HCT116 (cell line): ENCODE data around the gene MAT2B. TPM values are rescaled to one million over a fixed set of nuclear protein-coding genes. Genes with fewer than 3 reads are reported as not detected.

Experiments
- ATAC-seq: fragments of 200-7000 bp; cut with Tn5 transposase; 2 replicates; pipeline ENCODE4 v1.9.1; 2020; ENCODE audit warnings: mild to moderate bottlenecking, moderate library complexity
- BruUV-seq: library from RNA; stranded (reverse); fragments of 400-500 nt; replicated peaks from 2 replicates; lab custom pipeline; 2021; lab: Mats Ljungman, UMichigan
- CTCF ChIA-PET: fragments of 300-600 bp; sonication (Branson Sonifier 250); formaldehyde crosslinking; loops from one replicate; lab custom pipeline; 2021; ENCODE audit warnings: antibody characterized with exemption; lab: Charles Lee
- POLR2A ChIA-PET: fragments of 300-600, 350-600 bp; sonication (Branson Sonifier 250); formaldehyde crosslinking; loops from one replicate; lab custom pipeline; 2021; ENCODE audit warnings: antibody characterized with exemption; lab: Charles Lee
- RAD21 ChIA-PET, 2 experiments: fragments of 300-600 bp; sonication (Branson Sonifier 250); formaldehyde crosslinking; loops; one replicate each; lab custom pipeline; 2023; ENCODE audit warnings: low total read pairs in 2 of 2; ENCODE audit not compliant: uncharacterized antibody in 2 of 2, unreplicated experiment in 2 of 2, low non-redundant PET in 1 of 2; lab: Charles Lee
- DNase-seq: peaks from one replicate; pipeline ENCODE4 v3.0.0-alpha.2; 2010; ENCODE audit warnings: low read depth, low spot score
- H2AFZ ChIP-seq: fragments of 200-600 bp; shearing (Covaris generic), sonication (generic); 2 replicates; pipeline ENCODE4 v1.6.1; 2017; ENCODE audit warnings: low read depth, mixed run types, mixed read lengths, antibody characterized with exemption, low read length; ENCODE audit not compliant: poor library complexity, severe bottlenecking
- H3K27ac ChIP-seq: 2 replicates; pipeline ENCODE4 v1.5.1; 2012; ENCODE audit warnings: low read depth, low read length
- H3K27me3 ChIP-seq: fragments of 200-600 bp; sonication (generic); 2 replicates; pipeline ENCODE4 v1.6.1; 2016; ENCODE audit warnings: mixed run types, low read length, mixed read lengths; ENCODE audit not compliant: insufficient read depth
- H3K36me3 ChIP-seq, 2 experiments: fragments of 200-500 bp in 1 of 2; fragments of 200-600 bp in 1 of 2; sonication (Bioruptor generic) in 1 of 2; sonication (generic) in 1 of 2; 2 replicates each; pipeline versions ENCODE4 v1.5.1 to v1.6.1; 2014 to 2016; ENCODE audit warnings: low read length in 2 of 2, inconsistent platforms in 1 of 2, mixed read lengths in 1 of 2, mixed run types in 1 of 2; ENCODE audit not compliant: insufficient read depth in 2 of 2, control insufficient read depth in 1 of 2
- H3K4me1 ChIP-seq, 2 experiments: fragments of 200-600 bp in 1 of 2; sonication (generic) in 1 of 2; 2 replicates each; pipeline versions ENCODE4 v1.5.1 to v1.6.1; 2012 to 2017; ENCODE audit warnings: low read length in 2 of 2, inconsistent platforms in 1 of 2, mild to moderate bottlenecking in 1 of 2, mixed read lengths in 1 of 2, mixed run types in 1 of 2, moderate library complexity in 1 of 2; ENCODE audit not compliant: insufficient read depth in 2 of 2, control insufficient read depth in 1 of 2
- H3K4me2 ChIP-seq: fragments of 200-600 bp; sonication (generic); 2 replicates; pipeline ENCODE4 v1.6.1; 2017; ENCODE audit warnings: mixed run types, low read length, mixed read lengths
- H3K4me3 ChIP-seq, 2 experiments: fragments of 200-600 bp in 1 of 2; sonication (generic) in 1 of 2; replicated peaks in 1 of 2; 2 replicates each; pipeline ENCODE4 v1.5.1; 2011 to 2016; ENCODE audit warnings: low read length in 2 of 2, control low read depth in 1 of 2, low read depth in 1 of 2, mild to moderate bottlenecking in 1 of 2, mixed read lengths in 1 of 2, mixed run types in 1 of 2
- H3K79me2 ChIP-seq: fragments of 200-600 bp; sonication (generic); 2 replicates; pipeline ENCODE4 v1.6.1; 2017; ENCODE audit warnings: mild to moderate bottlenecking, mixed run types, low read length, moderate library complexity, mixed read lengths; ENCODE audit not compliant: insufficient read depth
- H3K9ac ChIP-seq: fragments of 200-600 bp; sonication (generic); 2 replicates; pipeline ENCODE4 v1.6.1; 2016; ENCODE audit warnings: low read length, mixed read lengths
- H3K9me2 ChIP-seq: fragments of 200-600 bp; sonication (generic), shearing (Covaris generic); 2 replicates; pipeline ENCODE4 v1.6.1; 2017; ENCODE audit warnings: mixed run types, mild to moderate bottlenecking, moderate library complexity; ENCODE audit not compliant: insufficient read depth
- H3K9me3 ChIP-seq, 2 experiments: fragments of 200-500 bp in 1 of 2; fragments of 200-600 bp in 1 of 2; sonication (Bioruptor generic) in 1 of 2; sonication (generic) in 1 of 2; 2 replicates each; pipeline ENCODE4 v1.6.1; 2014 to 2017; ENCODE audit warnings: low read length in 2 of 2, mixed read lengths in 2 of 2, inconsistent platforms in 1 of 2, low read depth in 1 of 2, mild to moderate bottlenecking in 1 of 2, mixed run types in 1 of 2, moderate library complexity in 1 of 2; ENCODE audit not compliant: control insufficient read depth in 1 of 2, insufficient read depth in 1 of 2
- H4K20me1 ChIP-seq: fragments of 200-600 bp; sonication (generic), shearing (Covaris generic); 2 replicates; pipeline ENCODE4 v1.6.1; 2017; ENCODE audit warnings: mixed run types, mild to moderate bottlenecking, moderate library complexity; ENCODE audit not compliant: insufficient read depth
- EGR1 ChIP-seq: IDR thresholded peaks from 2 replicates; pipeline ENCODE4 v1.6.1; 2012; ENCODE audit warnings: low read depth
- POLR2A ChIP-seq: IDR thresholded peaks from 2 replicates; pipeline ENCODE4 v1.7.0; 2011; ENCODE audit warnings: borderline replicate concordance; ENCODE audit not compliant: insufficient read depth, insufficient read length; ENCODE audit errors: extremely low read depth
- POLR2AphosphoS5 ChIP-seq: IDR thresholded peaks from 2 replicates; pipeline ENCODE4 v1.6.1; 2011; ENCODE audit warnings: mild to moderate bottlenecking, low read depth, low read length, moderate library complexity
- intact Hi-C: fragments of 100-400 bp; cut with micrococcal nuclease; formaldehyde crosslinking; loops from 2 replicates; pipeline ENCODE4 v1.10.0; 2022
- total RNA-seq: library from RNA; stranded (reverse); gene quantifications from one replicate; pipeline ENCODE4 v1.2.1, GENCODE V29; 2021; ENCODE audit not compliant: unreplicated experiment
- TF ChIP-seq, protein P1 (sequence below): IDR thresholded peaks from 2 replicates; pipeline ENCODE4 v1.6.1; 2011; ENCODE audit warnings: mild to moderate bottlenecking, low read length, moderate library complexity; ENCODE audit not compliant: insufficient replicate concordance; ENCODE audit errors: extremely low read depth

MAT2B gene
- total RNA-seq, 1 experiment from 2014 or later = 45.9 TPM

DNA sequence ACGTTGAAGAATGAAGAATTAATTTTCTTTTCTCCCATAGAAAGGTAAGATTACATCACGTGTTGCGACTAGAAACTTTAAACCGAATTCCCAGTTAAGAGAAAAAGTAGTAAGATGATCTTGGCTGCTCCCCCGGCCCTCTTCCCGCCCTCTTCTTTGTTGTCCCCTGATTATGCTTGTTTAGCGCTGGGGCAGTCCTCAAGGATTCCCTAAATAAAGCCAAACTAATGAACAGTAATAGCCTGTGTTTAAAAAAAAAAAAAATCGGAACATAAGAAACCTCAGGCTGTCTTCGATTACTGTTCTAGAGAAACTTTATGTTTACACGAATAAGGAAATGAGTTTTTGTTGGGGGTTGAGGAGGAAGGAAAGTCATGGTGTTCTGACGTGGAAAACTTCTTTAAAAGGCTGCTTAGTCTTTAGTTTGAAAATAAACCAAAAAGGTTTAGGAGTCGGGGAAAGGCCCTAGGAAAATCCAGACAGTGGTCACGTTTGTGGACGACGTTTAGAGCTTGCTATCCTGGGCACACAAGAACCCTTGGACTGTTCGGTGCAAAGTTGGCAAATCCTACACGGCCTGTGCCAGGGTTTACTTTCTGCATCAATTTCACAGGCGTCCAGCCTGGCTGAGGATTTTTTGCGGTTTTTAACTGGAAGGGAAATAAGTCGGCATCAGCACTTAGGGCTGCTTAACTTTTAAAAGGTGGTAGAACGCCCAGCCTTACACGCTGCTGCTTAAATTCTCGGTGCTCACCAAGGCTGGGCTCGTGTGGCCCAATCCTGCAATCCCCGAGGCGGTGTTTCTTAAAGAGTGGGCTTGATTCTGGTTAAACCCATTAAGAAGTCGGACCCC, 1.1 kb upstream of the MAT2B start:
- peak overlapping the region; percentile 75 for H3K4me2 ChIP-seq
- peak overlapping the region; percentile 65 for H3K9ac ChIP-seq
- peak overlapping the region; percentile 61 to 76 for H3K4me3 ChIP-seq
- peak overlapping the region; percentile 71 for H3K27ac ChIP-seq
- intact Hi-C loops = loop anchor here (2.0 kb wide), 1 partner anchor 44 kb away; the partner anchor contains the start of genes HMMR and NUDCD2
- POLR2A ChIA-PET = interaction anchor here (1.0 kb wide), 1 partner anchor 50 kb away, joined by 4 read pairs; no protein-coding TSS in a partner anchor
- no peaks in the 10 kb centered on the region for H3K9me2 ChIP-seq
- no peak for DNase-seq
- CTCF ChIA-PET = interaction anchor here (1.2 kb wide), 1 partner anchor 44 kb away, joined by 3 read pairs; the partner anchor contains the start of genes HMMR and NUDCD2
- H3K27me3 ChIP-seq = no peaks in the 10 kb centered on the region
- peaks cover 6 to 27% of the 10 kb centered on the region in 2 experiments; a peak in 3 of 4 replicates for H3K4me1 ChIP-seq
- TF ChIP-seq POLR2A (peak; percentile 38), EGR1 (no peak), POLR2AphosphoS5 (no peak)
- TF ChIP-seq, protein P1, sequence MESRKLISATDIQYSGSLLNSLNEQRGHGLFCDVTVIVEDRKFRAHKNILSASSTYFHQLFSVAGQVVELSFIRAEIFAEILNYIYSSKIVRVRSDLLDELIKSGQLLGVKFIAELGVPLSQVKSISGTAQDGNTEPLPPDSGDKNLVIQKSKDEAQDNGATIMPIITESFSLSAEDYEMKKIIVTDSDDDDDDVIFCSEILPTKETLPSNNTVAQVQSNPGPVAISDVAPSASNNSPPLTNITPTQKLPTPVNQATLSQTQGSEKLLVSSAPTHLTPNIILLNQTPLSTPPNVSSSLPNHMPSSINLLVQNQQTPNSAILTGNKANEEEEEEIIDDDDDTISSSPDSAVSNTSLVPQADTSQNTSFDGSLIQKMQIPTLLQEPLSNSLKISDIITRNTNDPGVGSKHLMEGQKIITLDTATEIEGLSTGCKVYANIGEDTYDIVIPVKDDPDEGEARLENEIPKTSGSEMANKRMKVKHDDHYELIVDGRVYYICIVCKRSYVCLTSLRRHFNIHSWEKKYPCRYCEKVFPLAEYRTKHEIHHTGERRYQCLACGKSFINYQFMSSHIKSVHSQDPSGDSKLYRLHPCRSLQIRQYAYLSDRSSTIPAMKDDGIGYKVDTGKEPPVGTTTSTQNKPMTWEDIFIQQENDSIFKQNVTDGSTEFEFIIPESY = no peak
- peaks cover 37% of the 10 kb centered on the region for H3K79me2 ChIP-seq
- H2AFZ ChIP-seq = peak overlapping the region; percentile 87
- ATAC-seq = no peak
- RAD21 ChIA-PET = no interaction called here
- no peaks in the 10 kb centered on the region for H3K9me3 ChIP-seq
- H3K36me3 ChIP-seq = 0 out of 4 replicates have a peak, but pooled peaks cover 0 to 1% of the 10 kb centered on the region in 2 experiments
- no peaks in the 10 kb centered on the region for H4K20me1 ChIP-seq
- BruUV-seq = no TSS peak
